ENCODE measurements around the gene LYZL4.

LYZL4 gene

DNA sequence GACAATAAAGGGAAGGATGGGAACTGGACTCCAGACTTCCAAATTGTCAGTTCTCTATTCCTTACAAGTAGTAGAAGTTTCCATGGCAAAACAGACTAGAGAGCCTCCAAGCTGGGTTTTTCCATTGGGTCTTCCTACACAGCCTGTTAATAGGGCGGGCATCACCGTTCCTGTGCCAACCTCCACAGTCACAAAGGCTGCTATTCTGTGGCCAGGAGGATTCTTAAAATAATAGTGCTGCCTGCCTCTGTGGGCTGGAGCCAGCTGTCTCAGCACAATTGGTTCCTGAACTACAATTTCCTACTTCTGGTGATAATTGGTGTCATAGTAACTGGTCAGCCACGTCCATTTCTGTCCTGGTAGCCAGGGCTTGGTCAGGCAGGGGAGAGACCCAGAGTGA, 38.6 kb downstream of the LYZL4 start:
- no peak for DNase-seq (ENCODE audit: low read depth in 2 of 2)

- no peak for DNase-seq (ENCODE audit: low read depth in 2 of 2)
These were observed 40.6 kb downstream of the LYZL4 start for GRCh38 chr3:42369832-42370231.

DNA sequence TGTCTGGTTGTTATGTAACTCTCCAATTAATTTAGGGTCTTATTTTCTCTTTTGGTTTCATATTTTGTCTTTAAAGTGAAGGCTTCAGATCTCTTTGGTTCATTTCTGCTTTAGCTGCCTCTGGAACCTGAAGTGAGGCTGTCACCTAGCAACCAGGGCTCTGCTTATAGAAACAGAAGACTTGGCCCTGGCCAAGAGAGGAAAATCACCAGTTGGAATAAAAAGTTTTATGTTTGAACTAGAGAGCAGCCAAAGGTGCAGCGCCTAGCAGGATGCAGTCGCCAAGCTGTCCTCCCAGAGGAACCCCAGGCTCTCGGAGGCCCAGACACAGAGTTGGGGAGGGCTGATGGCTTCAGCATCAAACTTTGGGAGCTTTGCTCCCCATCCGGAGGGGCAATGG, 41.1 kb downstream of the LYZL4 start:
- DNase-seq (ENCODE audit: low read depth in 2 of 2) = no peak

- no peak for DNase-seq (ENCODE audit: low read depth in 2 of 2)
These were observed 41.5 kb downstream of the LYZL4 start for GRCh38 chr3:42368861-42369260.

GRCh38 chr3:42367903-42368302, 42.5 kb downstream of the LYZL4 start:
- DNase-seq (ENCODE audit: low read depth in 2 of 2) = no peak

GRCh38 chr3:42366550-42366949, 43.9 kb downstream of the LYZL4 start:
- DNase-seq (ENCODE audit: low read depth in 2 of 2) = no peak

GRCh38 chr3:42357335-42357734, 53.1 kb downstream of the LYZL4 start:
- no peak for DNase-seq (ENCODE audit: low read depth in 2 of 2)

DNA sequence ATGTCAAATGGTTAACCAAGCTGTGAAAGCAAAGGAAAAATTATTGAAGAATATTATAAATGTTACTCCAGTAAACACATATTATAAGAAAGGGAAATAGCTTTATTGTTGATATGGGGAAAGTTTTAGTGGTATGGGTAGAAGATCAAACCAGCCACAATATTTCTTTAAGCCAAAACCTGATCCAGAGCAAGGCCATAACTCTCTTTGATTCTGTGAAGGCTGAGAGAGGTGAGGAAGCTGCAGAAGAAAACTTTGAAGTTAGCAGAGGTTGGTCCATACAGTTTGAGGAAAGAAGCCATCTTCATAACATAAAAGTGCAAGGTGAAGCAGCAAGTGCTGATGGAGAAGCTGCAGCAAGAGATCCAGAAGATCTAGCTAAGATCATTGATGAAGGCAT, 54.8 kb downstream of the LYZL4 start:
- no peak for DNase-seq (ENCODE audit: low read depth in 2 of 2)

GRCh38 chr3:42353631-42354030, 56.8 kb downstream of the LYZL4 start:
- DNase-seq (ENCODE audit: low read depth in 2 of 2) = no peak

DNA sequence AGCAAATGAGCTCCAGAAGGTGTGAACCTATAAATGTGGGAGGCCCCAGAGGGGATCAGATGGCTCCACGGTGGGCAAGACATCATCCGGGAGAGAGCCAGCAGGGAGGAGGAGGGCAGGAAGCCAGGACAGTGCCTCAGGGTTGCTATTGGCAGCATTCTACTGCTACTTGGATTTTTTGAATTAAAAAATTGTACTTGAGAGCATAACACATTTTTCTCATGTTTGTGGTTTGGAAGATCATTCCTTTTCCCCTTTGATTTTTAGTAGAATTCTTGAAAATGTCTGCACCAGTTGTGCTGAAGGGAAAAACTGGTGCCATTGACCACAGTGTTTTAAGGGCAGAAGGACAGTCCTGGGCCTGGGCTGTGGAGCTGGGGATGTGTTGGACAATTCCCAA, 59.2 kb downstream of the LYZL4 start:
- DNase-seq (ENCODE audit: low read depth in 2 of 2) = no peak

DNA sequence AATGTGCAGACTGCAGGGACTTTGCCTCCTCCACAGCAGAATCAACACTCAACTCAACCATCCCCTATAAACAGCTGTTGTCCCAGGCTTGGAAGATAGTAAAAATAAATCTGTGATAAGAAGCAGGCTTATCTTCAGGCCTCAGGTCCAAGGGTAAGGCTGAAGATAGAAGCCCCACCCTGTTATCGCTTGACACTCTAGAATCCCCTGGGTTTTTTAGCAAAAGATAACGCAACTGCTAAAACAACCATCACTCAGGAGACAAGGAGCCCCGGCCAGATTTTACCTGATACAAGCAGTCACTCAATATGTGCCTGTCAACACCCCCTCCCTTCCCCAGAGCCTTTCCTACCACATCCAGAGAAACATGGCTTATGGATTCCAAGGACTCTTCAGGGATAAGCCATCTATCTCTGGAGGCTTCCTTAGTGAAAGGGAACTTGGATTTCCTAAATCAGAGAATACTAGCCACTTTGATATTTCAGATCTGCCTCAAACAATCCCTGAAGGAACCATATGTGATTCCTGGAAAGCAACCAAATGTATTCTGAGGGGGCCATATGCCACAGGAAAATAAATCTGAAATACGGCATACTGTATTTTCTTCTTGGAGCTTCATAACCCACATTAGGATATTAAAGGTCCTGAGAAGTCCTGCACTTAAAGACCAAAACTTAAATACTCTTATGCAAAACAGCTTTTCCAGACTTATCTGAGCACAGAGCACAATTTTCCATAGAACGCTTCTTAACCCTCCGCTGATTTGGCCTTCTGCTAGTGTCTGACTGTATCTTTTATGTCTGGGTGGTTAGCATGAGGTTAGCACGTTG, 60.4 kb downstream of the LYZL4 start:
- no peak for DNase-seq (ENCODE audit: low read depth in 2 of 2)

- no peak for DNase-seq (ENCODE audit: low read depth in 2 of 2)
These were observed 62.5 kb downstream of the LYZL4 start for GRCh38 chr3:42347928-42348327.

Data from activated CD4-positive, alpha-beta T cell treated with anti-CD3 and anti-CD28 coated beads for 24 hours (primary cell).